Keratinocyte (primary cell): Measurements from ENCODE around the gene MAGEA4. TPM values are rescaled to one million over a fixed set of nuclear protein-coding genes. Genes with fewer than 3 reads are reported as not detected.

Experiments
- DNase-seq: peaks from one replicate; pipeline ENCODE4 v3.0.0-alpha.2; 2011; ENCODE audit warnings: low read depth, missing footprints, low spot score
- FAIRE-seq: peaks from 2 replicates; lab custom pipeline; 2011; peaks lifted over from hg19 to GRCh38; lab: Jason Lieb, UNC
- H2AFZ ChIP-seq: 2 replicates; pipeline ENCODE4 v1.6.0; 2012; ENCODE audit warnings: low read length, control low read depth, inconsistent platforms; ENCODE audit not compliant: control insufficient read depth
- H3K27ac ChIP-seq: 2 replicates; pipeline ENCODE4 v1.5.1; 2011; ENCODE audit warnings: low read length; ENCODE audit not compliant: control insufficient read depth, insufficient read depth
- H3K27me3 ChIP-seq: 3 replicates; pipeline ENCODE4 v1.6.0; 2011; ENCODE audit warnings: low read length; ENCODE audit not compliant: control insufficient read depth, insufficient read depth; ENCODE audit errors: extremely low read depth
- H3K36me3 ChIP-seq, 2 experiments: 2 replicates in 1 of 2; 3 replicates in 1 of 2; pipeline ENCODE4 v1.5.1; 2011; ENCODE audit warnings: low read length in 2 of 2, mild to moderate bottlenecking in 1 of 2; ENCODE audit not compliant: control insufficient read depth in 2 of 2, insufficient read depth in 2 of 2; ENCODE audit errors: extremely low read depth in 1 of 2
- H3K4me1 ChIP-seq: 3 replicates; pipeline ENCODE4 v1.5.1; 2011; ENCODE audit warnings: low read length; ENCODE audit not compliant: control insufficient read depth, insufficient read depth; ENCODE audit errors: extremely low read depth
- H3K4me2 ChIP-seq: 3 replicates; pipeline ENCODE4 v1.6.0; 2011; ENCODE audit warnings: low read depth, low read length; ENCODE audit not compliant: control insufficient read depth, insufficient read depth; ENCODE audit errors: extremely low read depth
- H3K4me3 ChIP-seq, 3 experiments: fragments of 200-600 bp in 1 of 3; sonication (generic) in 1 of 3; 2 replicates in 2 of 3; 3 replicates in 1 of 3; pipeline ENCODE4 v1.5.1; 2011 to 2016; ENCODE audit warnings: low read length in 3 of 3, mild to moderate bottlenecking in 3 of 3, control low read depth in 2 of 3, inconsistent platforms in 1 of 3, low read depth in 1 of 3, mixed read lengths in 1 of 3, mixed run types in 1 of 3, moderate library complexity in 1 of 3; ENCODE audit not compliant: control insufficient read depth in 2 of 3, insufficient read depth in 2 of 3; ENCODE audit errors: extremely low read depth in 1 of 3
- H3K79me2 ChIP-seq: 2 replicates; pipeline ENCODE4 v1.6.0; 2012; ENCODE audit warnings: low read length; ENCODE audit not compliant: control insufficient read depth, insufficient read depth
- H3K9ac ChIP-seq: 3 replicates; pipeline ENCODE4 v1.6.0; 2011; ENCODE audit warnings: low read length; ENCODE audit not compliant: control insufficient read depth, insufficient read depth; ENCODE audit errors: extremely low read depth
- H3K9me1 ChIP-seq: 3 replicates; pipeline ENCODE4 v1.6.0; 2011; ENCODE audit warnings: low read length; ENCODE audit not compliant: control insufficient read depth, insufficient read depth; ENCODE audit errors: extremely low read depth
- H3K9me3 ChIP-seq: 2 replicates; pipeline ENCODE4 v1.5.1; 2012; ENCODE audit warnings: low read depth, low read length; ENCODE audit not compliant: control insufficient read depth
- H4K20me1 ChIP-seq: 3 replicates; pipeline ENCODE4 v1.6.0; 2011; ENCODE audit warnings: low read length; ENCODE audit not compliant: control insufficient read depth, insufficient read depth; ENCODE audit errors: extremely low read depth
- CTCF ChIP-seq, 3 experiments: IDR thresholded peaks in 1 of 3; conservative IDR thresholded peaks in 1 of 3; optimal IDR thresholded peaks in 1 of 3; 2 replicates in 2 of 3; 3 replicates in 1 of 3; pipeline versions ENCODE3 to v1.5.1; 2011; ENCODE audit warnings: low read length in 3 of 3, mild to moderate bottlenecking in 3 of 3, moderate library complexity in 2 of 3, control low read depth in 1 of 3, inconsistent platforms in 1 of 3; ENCODE audit not compliant: insufficient read depth in 2 of 3; ENCODE audit errors: extremely low read depth in 1 of 3
- EZH2 ChIP-seq: IDR thresholded peaks from one replicate; pipeline ENCODE4 v1.6.1; 2012; ENCODE audit warnings: inconsistent platforms, mild to moderate bottlenecking, low read length, moderate library complexity
- dilution Hi-C: fragments of 300-500 bp; cut with MboI; formaldehyde crosslinking; loops from one replicate; pipeline ENCODE4 v1.7.0; 2020; ENCODE audit warnings: low sequenced_read_pairs; ENCODE audit not compliant: extremely low pct_ligation_motif_present
- polyA plus RNA-seq, 5 experiments: library from polyadenylated mRNA; depleted of rRNA in 3 of 5; stranded (reverse) in 3 of 5; stranded (forward) in 1 of 5; unstranded in 1 of 5; fragments of >200 nt; gene quantifications; 1 replicate in 1 of 5; 2 replicates in 3 of 5; 3 replicates in 1 of 5; pipeline versions ENCODE4 v1.2.1 to v1.2.3, GENCODE V29; 2011 to 2012; ENCODE audit warnings: missing spikeins in 2 of 5, low read depth in 1 of 5, low replicate concordance in 1 of 5

MAGEA4 gene
- polyA plus RNA-seq, 1 donor (not counting 4 experiments of a cell fraction or from before 2014, with no cell fraction given) = not detected

GRCh38 chrX:151922692-151923091 lies 10.0 kb downstream of the MAGEA4 start:
- DNase-seq (no peak), FAIRE-seq (no peak)
- Histone ChIP-seq H3K9me3 (no peaks in the 10 kb centered on the region), H3K36me3 (no peaks in the 10 kb centered on the region), H3K27ac (no peak overlapping the region), H3K4me3 (no peak overlapping the region), H2AFZ (no peak overlapping the region), H3K79me2 (no peaks in the 10 kb centered on the region), H4K20me1 (no peaks in the 10 kb centered on the region), H3K4me2 (no peak overlapping the region), H3K9ac (no peak overlapping the region), H3K27me3 (no peaks in the 10 kb centered on the region), H3K4me1 (no peaks in the 10 kb centered on the region), H3K9me1 (no peaks in the 10 kb centered on the region)
- dilution Hi-C loops = no loop called here
- no peak for TF ChIP-seq CTCF (optimal IDR thresholded peaks at IDR 0.05 in 1 of 3, IDR thresholded peaks at IDR 0.05 in 1 of 3, conservative IDR thresholded peaks at IDR 0.05 in 1 of 3; ENCODE audit: extremely low read depth in 1 of 3, insufficient read depth in 2 of 3, low read length in 3 of 3)
- no peak for TF ChIP-seq EZH2

GRCh38 chrX:151923648-151924047 lies 11.0 kb downstream of the MAGEA4 start:
- Histone ChIP-seq H3K4me1 (no peaks in the 10 kb centered on the region), H4K20me1 (no peaks in the 10 kb centered on the region), H3K27me3 (no peaks in the 10 kb centered on the region), H3K4me3 (no peak overlapping the region), H3K27ac (no peak overlapping the region), H3K9me1 (no peaks in the 10 kb centered on the region), H3K9me3 (no peaks in the 10 kb centered on the region), H2AFZ (no peak overlapping the region), H3K79me2 (no peaks in the 10 kb centered on the region), H3K4me2 (no peak overlapping the region), H3K9ac (no peak overlapping the region), H3K36me3 (no peaks in the 10 kb centered on the region)
- TF ChIP-seq EZH2 (no peak), CTCF (optimal IDR thresholded peaks at IDR 0.05 in 1 of 3, IDR thresholded peaks at IDR 0.05 in 1 of 3, conservative IDR thresholded peaks at IDR 0.05 in 1 of 3; ENCODE audit: extremely low read depth in 1 of 3, insufficient read depth in 2 of 3, low read length in 3 of 3) (no peak)
- dilution Hi-C loops = no loop called here
- no peak for DNase-seq
- FAIRE-seq = no peak
